K562 (cell line): ENCODE results near the gene PDE8A. TPM values are rescaled to one million over a fixed set of nuclear protein-coding genes. Genes with fewer than 3 reads are reported as not detected.

Source experiments
- ATAC-seq: fragments of 200-7000 bp; cut with Tn5 transposase; 3 replicates; pipeline ENCODE4 v1.9.1; 2020; ENCODE audit warnings: moderate library complexity
- BruUV-seq: library from RNA; stranded (reverse); fragments of 400-500 nt; replicated peaks from 2 replicates; lab custom pipeline; 2021; lab: Mats Ljungman, UMichigan
- CTCF ChIA-PET: fragments of 300-600 bp; formaldehyde crosslinking; extraction: SDS; loops from one replicate; lab custom pipeline; 2021; ENCODE audit warnings: low intra/inter-chr PET ratio; lab: Yijun Ruan, JAX
- POLR2A ChIA-PET: fragments of 300-600, 350-650 bp; sonication (Branson Sonifier 250); formaldehyde crosslinking; extraction: SDS; loops from one replicate; lab custom pipeline; 2021; ENCODE audit warnings: antibody characterized with exemption, inconsistent platforms; lab: Yijun Ruan, JAX
- DNase-seq, 4 experiments: peaks; one replicate each; pipeline versions ENCODE4 v3.0.0 to v3.0.0-alpha.2; 2011 to 2018; ENCODE audit warnings: low spot score in 3 of 4, mixed read lengths in 3 of 4; ENCODE audit errors: extremely low read depth in 1 of 4
- FAIRE-seq: peaks from 2 replicates; lab custom pipeline; 2011; peaks lifted over from hg19 to GRCh38; lab: Jason Lieb, UNC
- H2AFZ ChIP-seq: 2 replicates; pipeline ENCODE4 v1.6.0; 2011; ENCODE audit warnings: low read depth, low read length, control low read depth, inconsistent platforms
- H3K27ac ChIP-seq: fragments of 200-600 bp; 3 replicates; pipeline ENCODE4 v1.8.0; 2011; ENCODE audit warnings: low read depth, mild to moderate bottlenecking, control low read depth, inconsistent platforms, low read length, moderate library complexity, mixed read lengths; ENCODE audit errors: extremely low read depth
- H3K27me3 ChIP-seq, 2 experiments: fragments of 300-600 bp in 1 of 2; 2 replicates in 1 of 2; 3 replicates in 1 of 2; pipeline versions ENCODE4 v1.6.0 to v1.8.0; 2011; ENCODE audit warnings: inconsistent platforms in 2 of 2, low read length in 2 of 2, mild to moderate bottlenecking in 1 of 2, mixed read lengths in 1 of 2, moderate library complexity in 1 of 2; ENCODE audit not compliant: control insufficient read depth in 2 of 2, insufficient read depth in 2 of 2
- H3K36me3 ChIP-seq: fragments of 300-600 bp; 3 replicates; pipeline ENCODE4 v1.8.0; 2011; ENCODE audit warnings: mild to moderate bottlenecking, low read length, inconsistent platforms; ENCODE audit not compliant: control insufficient read depth, insufficient read depth
- H3K4me1 ChIP-seq, 2 experiments: fragments of 200-600 bp in 1 of 2; replicated peaks in 1 of 2; 2 replicates in 1 of 2; 3 replicates in 1 of 2; pipeline versions ENCODE4 v1.5.1 to v1.8.0; 2011; ENCODE audit warnings: inconsistent platforms in 2 of 2, low read length in 2 of 2, mild to moderate bottlenecking in 1 of 2, mixed read lengths in 1 of 2, moderate library complexity in 1 of 2; ENCODE audit not compliant: control insufficient read depth in 2 of 2, insufficient read depth in 2 of 2
- H3K4me2 ChIP-seq: 2 replicates; pipeline ENCODE4 v1.6.1; 2011; ENCODE audit warnings: low read length, control low read depth, inconsistent platforms, mixed read lengths; ENCODE audit not compliant: insufficient read depth
- H3K4me3 ChIP-seq: fragments of 200-600 bp; sonication (generic), shearing (Covaris generic); 2 replicates; pipeline ENCODE4 v1.5.1; 2016; ENCODE audit warnings: control low read depth, inconsistent platforms
- H3K79me2 ChIP-seq: fragments of 200-600 bp; 3 replicates; pipeline ENCODE4 v1.8.0; 2011; ENCODE audit warnings: low read length, inconsistent platforms; ENCODE audit not compliant: control insufficient read depth, insufficient read depth
- H3K9ac ChIP-seq, 2 experiments: 2 replicates each; pipeline versions ENCODE4 v1.6.0 to v1.6.1; 2011; ENCODE audit warnings: low read depth in 2 of 2, low read length in 2 of 2, control low read depth in 1 of 2, inconsistent platforms in 1 of 2, mild to moderate bottlenecking in 1 of 2, mixed read lengths in 1 of 2; ENCODE audit not compliant: insufficient read depth in 1 of 2
- H3K9me1 ChIP-seq: one replicate; pipeline ENCODE4 v1.6.0; 2011; ENCODE audit warnings: inconsistent platforms, mild to moderate bottlenecking, low read length, moderate library complexity; ENCODE audit not compliant: control insufficient read depth, insufficient read depth
- H3K9me3 ChIP-seq: replicated peaks from 2 replicates; pipeline ENCODE4 v1.5.1; 2011; ENCODE audit warnings: low read depth, low read length, inconsistent platforms; ENCODE audit not compliant: control insufficient read depth, insufficient read depth
- H4K20me1 ChIP-seq: replicated peaks from 2 replicates; pipeline ENCODE4 v1.6.1; 2011; ENCODE audit warnings: low read length, inconsistent platforms, mixed read lengths; ENCODE audit not compliant: control insufficient read depth, insufficient read depth
- CHD7 ChIP-seq: fragments of 200-600 bp; sonication (generic); IDR thresholded peaks from one replicate; pipeline ENCODE4 v1.6.1; 2012; ENCODE audit warnings: mild to moderate bottlenecking, low read depth, low read length, inconsistent platforms
- ZC3H4 ChIP-seq: sonication (generic); formaldehyde crosslinking; IDR thresholded peaks from 2 replicates; pipeline ENCODE4 v1.9.0; 2021; ENCODE audit warnings: missing genetic modification reagents, borderline replicate concordance
- ZFX ChIP-seq: sonication (generic); formaldehyde crosslinking; IDR thresholded peaks from 2 replicates; pipeline ENCODE4 v1.8.0; 2022; ENCODE audit warnings: mild to moderate bottlenecking, missing genetic modification reagents, moderate library complexity
- whole genome bisulfite sequencing: fragments of 100-300 bp; shearing (Covaris generic); methylation state at CpG from one replicate; pipeline ENCODE4 v1.1.6; 2016; ENCODE audit warnings: low coverage, mixed read lengths; ENCODE audit not compliant: insufficient coverage; ENCODE audit errors: missing lambda C conversion rate; 5-methylcytosine and 5-hydroxymethylcytosine counted together
- in situ Hi-C: fragments of 300-500 bp; cut with MboI; formaldehyde crosslinking; loops from 4 replicates; pipeline ENCODE4 v1.15.0; 2018; ENCODE audit warnings: inconsistent platforms, mixed read lengths
- intact Hi-C: fragments of 100-400 bp; cut with micrococcal nuclease; formaldehyde crosslinking; loops from 2 replicates; pipeline ENCODE4 v1.14.2; 2022
- polyA plus RNA-seq, 8 experiments: library from polyadenylated mRNA; depleted of rRNA in 4 of 8; stranded (reverse) in 5 of 8; unstranded in 3 of 8; fragments of >200 nt; fragmentation: Nextera tagmentation in 2 of 8; fragmentation: Illumina TruSeq in 1 of 8; extraction: Ambion mirVana in 2 of 8; extraction: Trizol in 1 of 8; gene quantifications; 2 replicates each; pipeline versions ENCODE4 v1.2.1 to v1.2.3, GENCODE V29; 2011 to 2014; ENCODE audit warnings: inconsistent platforms in 1 of 8, missing spikeins in 1 of 8
- total RNA-seq, 7 experiments: library from RNA; depleted of rRNA in 6 of 7; stranded (reverse); fragments of >200 nt in 6 of 7; fragmentation: Illumina TruSeq in 2 of 7; extraction: Trizol in 2 of 7; gene quantifications; 2 replicates each; pipeline versions ENCODE4 v1.2.1 to v1.2.3, GENCODE V29; 2011 to 2021; ENCODE audit warnings: low replicate concordance in 1 of 7
- TF ChIP-seq, protein P1 (sequence below): fragments of 250-450 bp; sonication (Bioruptor Pico); IDR thresholded peaks from 2 replicates; pipeline ENCODE4 v1.8.0; 2022; ENCODE audit warnings: inconsistent platforms

PDE8A gene
- total and polyA plus RNA-seq, 9 of the 15 experiments (the other 6 are each of a cell fraction or from before 2014, with no cell fraction given), result 5.9 to 40.3 (median 19.8) TPM

- Histone ChIP-seq H3K27me3 (no peaks in the 10 kb centered on the region), H3K4me2 (peak overlapping the region; percentile 57), H3K27ac (peak overlapping the region; percentile 80), H2AFZ (peak overlapping the region; percentile 97), H3K4me3 (no peak overlapping the region), H3K79me2 (no peaks in the 10 kb centered on the region), H3K9me1 (no peaks in the 10 kb centered on the region), H3K9ac (peak overlapping the region; percentile 58 to 72), H3K9me3 (no peaks in the 10 kb centered on the region), H3K36me3 (no peaks in the 10 kb centered on the region), H3K4me1 (peaks cover 16 to 21% of the 10 kb centered on the region in 2 experiments), H4K20me1 (no peaks in the 10 kb centered on the region)
- BruUV-seq, result no TSS peak
- WGBS, result 84% methylated on average over 20 of the region's 21 CpGs
- intact Hi-C loops (no loop called here), in situ Hi-C loops (no loop called here)
- ATAC-seq (peak; percentile 74), DNase-seq (peak in 2 of 4 experiments; percentile 33 to 44), FAIRE-seq (no peak)
- ChIA-PET CTCF (no interaction called here), POLR2A (interaction anchor here (0.6 to 1.1 kb wide), 3 partner anchors 20 to 151 kb away, joined by 3 read pairs; no protein-coding TSS in a partner anchor)
- no peak for TF ChIP-seq ZC3H4 (CRISPR knock-in tag)
- no peak for TF ChIP-seq CHD7
- TF ChIP-seq, protein P1, sequence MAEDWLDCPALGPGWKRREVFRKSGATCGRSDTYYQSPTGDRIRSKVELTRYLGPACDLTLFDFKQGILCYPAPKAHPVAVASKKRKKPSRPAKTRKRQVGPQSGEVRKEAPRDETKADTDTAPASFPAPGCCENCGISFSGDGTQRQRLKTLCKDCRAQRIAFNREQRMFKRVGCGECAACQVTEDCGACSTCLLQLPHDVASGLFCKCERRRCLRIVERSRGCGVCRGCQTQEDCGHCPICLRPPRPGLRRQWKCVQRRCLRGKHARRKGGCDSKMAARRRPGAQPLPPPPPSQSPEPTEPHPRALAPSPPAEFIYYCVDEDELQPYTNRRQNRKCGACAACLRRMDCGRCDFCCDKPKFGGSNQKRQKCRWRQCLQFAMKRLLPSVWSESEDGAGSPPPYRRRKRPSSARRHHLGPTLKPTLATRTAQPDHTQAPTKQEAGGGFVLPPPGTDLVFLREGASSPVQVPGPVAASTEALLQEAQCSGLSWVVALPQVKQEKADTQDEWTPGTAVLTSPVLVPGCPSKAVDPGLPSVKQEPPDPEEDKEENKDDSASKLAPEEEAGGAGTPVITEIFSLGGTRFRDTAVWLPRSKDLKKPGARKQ (CRISPR knock-in tag), result no peak
- TF ChIP-seq ZFX, result peak; percentile 25; the same call in 1 of the 2 replicates
These were observed 46.5 kb upstream of the PDE8A start for GRCh38 chr15:84934942-84935729.
